HG02943 (cell line): ENCODE results near the gene ITGA1.

ENCODE experiments used
- ATAC-seq: cut with Tn5 transposase; IDR thresholded peaks from one replicate; pipeline ENCODE4 v1.9.1; 2021; ENCODE audit warnings: mild to moderate bottlenecking, low read depth, moderate library complexity; ENCODE audit not compliant: unreplicated experiment

Gene ITGA1

DNA sequence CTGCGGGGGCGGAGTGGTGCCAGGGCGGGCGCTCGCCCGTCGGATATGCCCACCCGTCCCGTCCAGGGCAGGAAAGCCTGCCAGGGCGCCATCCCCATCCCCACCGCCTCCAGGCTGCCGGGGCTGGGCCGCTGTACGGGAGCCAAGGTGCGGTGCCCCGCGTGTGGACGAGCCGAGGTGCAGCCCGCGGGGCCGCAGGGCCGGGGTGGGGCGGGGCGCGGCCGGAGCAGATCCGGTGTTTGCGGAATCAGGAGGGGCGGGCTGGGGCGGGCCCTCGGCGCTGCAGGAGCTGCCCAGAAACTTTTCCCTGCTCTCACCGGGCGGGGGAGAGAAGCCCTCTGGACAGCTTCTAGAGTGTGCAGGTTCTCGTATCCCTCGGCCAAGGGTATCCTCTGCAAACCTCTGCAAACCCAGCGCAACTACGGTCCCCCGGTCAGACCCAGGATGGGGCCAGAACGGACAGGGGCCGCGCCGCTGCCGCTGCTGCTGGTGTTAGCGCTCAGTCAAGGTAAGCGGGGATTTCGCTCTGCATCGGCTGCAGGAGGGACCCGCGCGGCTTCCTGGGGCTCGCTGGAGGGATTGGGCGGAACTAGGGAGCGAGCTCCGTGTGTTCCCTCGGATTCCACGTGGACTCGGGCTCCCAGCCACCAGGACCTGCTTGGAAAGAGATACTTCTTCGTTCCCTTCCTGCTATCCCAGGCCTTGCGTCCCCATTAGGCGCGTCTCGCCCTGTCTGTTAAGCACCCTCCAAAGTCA lies 201.5 kb downstream of the ITGA1 start, which contains the start of gene ITGA2:
Gene ITGA2, plus strand, starts transcription at position 328 of the 756 bp plus-strand sequence. Its CDS starts 117 bp downstream, at position 445.
- ATAC-seq = no peak

DNA sequence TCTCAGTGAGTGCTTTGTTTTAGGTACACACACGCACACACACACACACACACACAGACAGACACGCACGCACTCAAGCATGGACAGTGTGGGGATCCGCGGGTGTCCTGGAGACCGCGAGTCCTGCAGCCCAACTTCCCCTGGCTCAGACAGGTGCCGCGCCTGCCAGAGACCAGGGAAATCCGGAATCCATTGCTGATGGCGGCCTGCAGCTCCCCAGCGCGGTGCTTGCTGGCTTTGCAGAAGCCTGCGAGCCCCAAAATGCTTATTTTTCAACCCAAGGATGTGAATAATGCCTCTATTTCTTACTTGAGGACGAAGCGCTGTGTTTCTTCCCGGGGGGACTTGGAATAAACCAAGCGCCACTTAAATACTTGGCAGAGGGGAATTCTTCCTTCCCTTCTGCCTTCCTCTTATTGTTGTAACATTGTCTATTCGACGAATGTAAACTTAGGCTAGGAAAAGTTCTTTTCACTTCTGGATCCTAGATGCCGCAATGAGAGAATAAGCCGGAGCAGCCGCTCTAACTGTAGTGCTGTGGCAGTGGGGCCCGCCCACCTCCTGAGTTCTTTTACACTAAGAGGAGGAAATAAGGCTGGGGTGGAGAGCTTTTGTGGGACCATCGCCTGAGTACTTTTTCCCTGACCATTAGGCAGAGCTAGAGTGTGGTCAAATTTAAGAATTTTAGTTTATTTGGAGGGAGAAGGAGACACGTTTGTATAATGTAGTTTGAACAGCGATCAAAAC lies 202.2 kb downstream of the ITGA1 start:
- ATAC-seq = no peak

DNA sequence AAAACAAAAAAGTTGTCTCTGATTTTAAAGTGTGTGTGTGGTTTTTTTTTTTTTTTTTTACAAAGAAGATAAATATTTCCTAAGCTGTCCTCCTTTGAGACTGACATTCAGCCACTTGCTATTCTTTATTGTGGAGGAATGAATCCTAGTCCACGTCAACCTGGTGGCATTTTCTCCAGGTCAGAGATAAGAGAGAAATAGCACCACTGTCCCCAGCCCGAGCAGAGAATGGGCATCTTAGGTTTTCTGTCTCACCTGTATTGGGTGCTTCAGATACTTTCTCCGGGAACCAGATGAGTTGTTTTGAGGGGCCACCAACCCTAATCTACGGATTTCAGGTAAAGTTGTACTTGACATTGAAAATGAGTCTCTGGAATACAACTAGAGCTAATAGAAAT lies 202.8 kb downstream of the ITGA1 start:
- ATAC-seq = no peak

DNA sequence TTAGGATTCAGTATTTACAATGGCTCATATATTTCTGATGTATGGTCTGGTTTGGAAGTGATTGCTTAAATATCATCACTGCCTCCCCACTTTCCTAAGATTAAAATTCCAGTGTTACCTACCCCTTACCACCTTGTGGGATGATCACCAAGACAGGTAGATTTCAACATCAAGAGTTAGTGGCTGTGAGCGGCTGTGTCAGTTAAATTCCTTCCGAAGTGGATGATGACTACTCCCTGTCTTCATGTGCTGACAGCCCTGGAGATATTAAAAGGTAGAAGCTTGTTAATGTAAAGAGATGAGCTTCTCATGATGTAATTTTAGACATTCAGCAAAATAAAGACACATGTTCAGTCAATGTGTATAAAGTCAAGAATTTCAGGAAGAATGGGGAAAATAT lies 205.7 kb downstream of the ITGA1 start:
- no peak for ATAC-seq

DNA sequence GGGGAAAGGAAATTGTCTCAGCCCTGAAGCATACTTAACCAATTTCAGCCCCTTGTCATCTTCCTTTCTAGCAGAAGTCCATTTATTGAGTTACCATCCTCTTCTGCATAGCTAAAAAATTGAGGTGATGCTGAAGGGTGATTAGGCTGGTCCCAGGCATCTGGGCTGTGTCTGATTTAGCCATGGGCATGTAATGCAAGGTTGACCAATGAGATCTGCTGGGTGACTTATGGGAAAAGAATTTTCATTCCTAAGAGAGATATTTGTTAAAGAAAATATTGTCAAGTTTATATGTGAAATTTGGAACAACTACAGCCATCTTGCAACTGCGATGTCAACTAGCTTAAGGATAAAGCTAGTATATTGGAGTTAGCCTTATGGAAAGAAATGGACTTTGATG lies 206.6 kb downstream of the ITGA1 start:
- no peak for ATAC-seq

DNA sequence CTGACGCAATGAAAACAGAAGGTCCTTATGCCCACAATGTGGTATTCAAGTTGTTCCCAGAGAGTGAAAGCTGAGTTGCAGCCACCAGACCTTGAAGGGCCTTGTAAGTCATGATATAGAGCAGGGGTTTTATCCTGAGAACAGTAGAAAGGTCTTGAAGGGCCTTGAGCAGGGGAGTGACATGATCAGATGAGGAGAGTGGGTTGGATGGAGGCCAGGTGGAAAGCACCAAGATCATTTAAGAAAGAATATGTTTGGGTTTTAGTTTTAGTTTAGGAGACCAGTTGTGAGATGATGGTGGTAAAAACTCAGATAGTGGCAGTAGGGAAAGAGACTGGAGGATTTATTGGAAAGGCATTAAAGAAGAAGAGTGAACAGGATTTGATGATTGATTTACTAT lies 207.4 kb downstream of the ITGA1 start:
- ATAC-seq = no peak

DNA sequence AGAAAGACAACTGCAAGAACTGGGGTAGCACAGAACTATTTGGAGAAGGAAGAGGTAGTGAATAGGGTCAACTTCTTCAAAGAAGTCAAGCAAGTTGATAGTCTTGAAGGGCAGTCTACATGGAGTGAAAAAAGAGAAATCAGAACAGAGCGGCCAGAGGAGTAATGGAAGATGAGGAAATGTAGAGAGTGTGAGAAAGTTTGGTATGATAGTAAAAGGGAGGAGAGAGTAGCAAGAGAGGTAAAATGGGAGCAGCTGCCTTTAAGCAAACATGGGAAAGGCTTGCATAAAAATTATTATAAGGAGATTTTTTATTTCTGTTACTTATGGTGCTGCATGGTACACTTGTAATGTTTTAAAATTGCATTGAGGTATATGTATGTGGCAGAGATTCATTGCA lies 208.2 kb downstream of the ITGA1 start:
- ATAC-seq = no peak

DNA sequence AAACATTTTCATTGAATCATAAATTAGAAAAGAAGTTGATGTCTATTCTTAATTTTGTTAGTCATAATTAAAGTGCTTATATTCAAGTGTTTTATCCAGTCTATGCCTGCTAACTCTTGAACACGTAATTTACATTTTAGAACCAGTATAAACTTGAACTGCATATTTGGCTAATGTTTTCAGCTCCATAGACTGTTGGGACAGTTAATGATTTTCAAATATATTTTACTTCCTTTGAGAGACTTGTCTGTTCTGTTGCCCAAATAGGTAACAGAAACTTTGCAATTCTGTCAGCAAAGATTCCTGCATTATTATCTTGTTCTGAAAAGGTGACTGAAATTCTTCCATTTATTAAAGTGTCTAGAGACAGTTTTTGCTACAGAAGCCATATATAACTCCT lies 209.3 kb downstream of the ITGA1 start:
- no peak for ATAC-seq

DNA sequence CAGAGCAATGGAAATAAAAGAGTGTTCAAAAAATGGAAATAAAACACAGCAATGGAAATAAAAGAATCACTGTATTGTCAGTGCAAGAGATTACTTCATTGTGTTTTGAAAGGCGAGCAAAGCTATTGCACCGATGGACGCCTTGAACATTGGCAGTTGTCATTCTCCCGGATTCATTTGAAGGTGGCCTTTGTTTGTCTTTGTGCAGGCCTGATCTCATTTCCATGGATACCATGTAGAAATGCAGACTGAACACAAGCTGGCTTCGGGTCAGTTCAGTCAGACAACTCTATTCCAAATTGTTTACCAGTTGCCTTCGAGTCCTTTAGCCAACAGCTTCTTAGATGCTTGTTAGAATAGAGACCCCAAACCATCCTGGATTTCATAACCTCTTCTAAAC lies 209.7 kb downstream of the ITGA1 start:
- no peak for ATAC-seq

DNA sequence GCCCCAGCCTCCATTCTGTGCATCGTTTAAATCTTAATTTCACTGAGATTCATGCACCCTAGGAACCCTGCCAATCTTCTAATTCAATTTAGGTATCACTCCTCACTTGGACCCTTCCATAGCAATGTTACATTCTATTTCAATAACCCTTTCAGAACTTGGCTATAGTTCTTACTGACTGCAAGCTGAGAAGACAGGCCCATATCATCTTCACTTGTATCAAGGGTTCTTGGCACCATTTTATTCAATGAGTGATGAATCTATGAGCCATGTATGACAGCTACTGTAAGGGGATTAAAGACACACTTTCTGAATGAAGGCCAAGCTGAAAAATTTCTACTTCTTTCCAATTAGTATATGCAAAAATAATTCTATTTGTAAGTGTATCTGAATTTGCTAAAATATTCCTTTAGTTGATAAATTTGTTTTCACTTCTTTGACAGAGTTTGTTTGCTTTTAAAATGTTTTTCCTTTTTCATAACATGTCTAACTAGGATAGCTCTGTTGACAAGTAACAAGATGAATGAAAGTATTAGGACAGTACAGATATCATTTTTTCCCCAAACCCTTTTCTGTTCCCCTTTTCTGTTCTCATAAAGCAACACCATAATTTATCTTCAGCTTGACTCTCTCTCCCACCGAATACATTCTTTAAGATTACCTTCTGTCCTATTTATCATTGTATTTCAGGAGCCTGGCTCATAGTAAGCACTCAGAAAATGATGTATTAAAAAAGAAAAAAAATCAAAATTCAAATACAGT lies 211.0 kb downstream of the ITGA1 start:
- no peak for ATAC-seq

DNA sequence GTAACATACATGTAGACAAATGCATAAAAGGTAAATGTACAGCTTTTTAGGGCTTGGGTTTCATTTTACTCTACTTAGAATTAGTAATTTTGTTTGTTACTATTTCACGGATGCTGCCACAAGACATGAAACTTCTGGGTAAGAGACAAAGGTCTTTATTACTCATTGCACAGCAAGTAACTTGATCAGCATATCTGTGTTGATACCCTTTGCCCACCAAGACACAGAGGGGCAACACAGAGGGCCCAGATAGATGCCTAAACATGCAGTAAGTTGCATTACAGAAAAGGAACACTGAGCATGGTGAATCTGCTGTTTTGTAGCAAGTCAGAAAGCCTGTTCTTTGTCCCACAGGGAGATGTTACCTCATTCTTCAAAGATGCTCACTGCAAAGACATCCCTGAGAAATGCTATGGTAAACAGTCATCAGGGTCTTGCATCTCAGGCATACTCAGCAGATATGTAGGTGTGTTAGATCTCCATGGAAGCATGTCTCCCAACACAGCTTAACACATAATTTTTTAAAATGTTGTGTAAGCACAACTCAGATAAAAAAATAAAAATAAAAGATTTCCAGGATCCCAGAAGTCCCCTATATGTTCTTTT lies 211.7 kb downstream of the ITGA1 start:
- ATAC-seq = no peak

DNA sequence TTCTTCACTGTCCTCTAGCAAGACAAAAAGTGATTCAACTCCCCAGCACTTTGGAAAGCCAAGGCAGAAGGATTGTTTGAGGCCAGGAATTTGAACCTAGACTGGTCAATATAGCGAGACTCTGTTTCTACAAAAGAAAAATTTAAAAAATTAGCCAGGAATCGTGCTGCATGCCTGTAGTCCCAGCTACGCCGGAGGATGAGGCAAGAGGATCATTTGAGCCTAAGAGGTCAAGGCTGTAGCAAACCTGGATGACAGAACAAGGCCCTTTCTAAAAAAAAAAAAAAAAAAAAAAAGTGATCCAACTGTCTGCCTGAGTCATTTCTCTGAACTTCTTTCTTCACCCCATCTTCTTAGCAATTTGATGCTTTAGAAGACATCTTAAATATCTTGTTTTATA lies 213.8 kb downstream of the ITGA1 start:
- ATAC-seq = no peak

DNA sequence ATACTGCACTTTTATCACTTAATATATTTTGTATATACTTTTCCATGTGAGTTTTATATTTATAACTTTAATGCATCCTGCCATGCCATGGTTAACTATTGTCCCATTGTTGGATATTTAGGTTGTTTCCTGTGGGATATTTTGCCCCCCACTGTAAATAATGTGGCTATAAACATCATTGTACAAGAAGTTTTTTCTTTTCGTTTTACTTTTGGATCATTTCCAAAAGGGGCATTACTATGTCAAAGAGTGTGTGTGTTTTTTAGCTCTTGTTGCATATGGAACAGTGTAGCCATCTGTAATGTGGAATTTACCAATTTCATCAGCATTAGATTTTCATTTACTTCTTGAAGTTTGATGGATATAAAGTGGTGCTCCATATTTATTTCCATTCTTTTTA lies 214.8 kb downstream of the ITGA1 start:
- ATAC-seq = no peak

DNA sequence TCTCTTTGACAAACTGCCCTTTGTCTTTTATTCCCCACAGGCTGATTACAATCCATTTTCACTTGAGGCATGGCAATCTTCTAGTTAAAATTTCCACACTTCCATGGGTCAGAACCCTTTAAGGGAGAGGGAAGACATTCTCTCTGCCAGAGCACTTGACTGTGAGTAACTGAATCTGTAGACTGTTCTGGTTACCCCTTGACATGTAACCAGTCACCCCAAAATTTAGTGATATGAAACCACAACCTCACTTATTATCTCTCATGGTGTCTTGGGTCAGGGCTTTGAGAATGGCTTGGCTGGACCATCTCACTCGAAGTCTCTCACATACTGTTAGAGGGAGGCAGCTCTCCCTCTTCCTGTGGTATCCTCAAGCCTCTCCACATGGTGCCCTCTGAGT lies 215.4 kb downstream of the ITGA1 start:
- no peak for ATAC-seq

DNA sequence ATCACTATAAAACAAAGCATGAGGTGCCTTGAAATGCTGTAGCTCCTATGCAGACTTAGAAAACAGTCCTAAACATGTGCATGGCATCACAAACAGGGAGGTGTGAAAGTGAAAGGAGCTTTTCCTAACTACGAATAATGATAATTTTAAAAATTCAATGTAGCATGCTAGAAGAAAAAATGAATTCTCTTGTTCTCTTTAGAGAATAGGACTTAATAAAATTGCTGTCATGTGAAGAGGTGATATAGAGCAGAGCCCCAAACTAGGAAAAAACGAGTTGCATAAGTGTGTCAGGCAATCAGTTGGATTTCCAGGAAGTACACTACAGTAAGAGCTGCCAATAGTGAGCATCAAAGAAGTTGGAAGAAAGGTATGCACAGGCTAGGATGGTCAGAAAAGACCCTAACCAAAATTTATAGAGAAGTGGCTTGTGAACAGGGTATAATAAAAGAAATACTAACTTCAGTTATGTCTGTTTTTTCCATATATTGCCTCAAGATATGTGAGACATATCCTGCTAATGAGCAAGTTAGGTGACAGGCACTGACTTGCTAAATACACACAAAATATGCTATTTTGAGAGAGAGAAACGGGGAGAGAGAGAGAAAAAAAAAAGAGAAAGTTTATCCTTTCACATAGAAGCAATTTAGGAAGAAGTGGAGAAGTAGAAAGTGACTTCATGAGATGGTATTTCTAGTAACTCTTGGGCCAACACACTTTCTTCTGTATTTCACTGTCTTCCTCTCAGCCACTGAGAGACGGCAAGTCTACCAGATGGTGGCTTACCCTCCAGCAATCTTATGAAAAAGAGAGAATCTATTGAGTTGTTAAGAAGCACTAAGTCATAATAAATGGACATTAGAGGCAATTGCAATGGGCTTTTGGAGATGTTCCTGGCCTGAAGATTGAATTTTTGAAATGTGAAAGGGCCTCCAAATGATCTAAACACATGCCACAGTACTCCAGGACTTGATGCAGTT lies 219.5 kb downstream of the ITGA1 start:
- ATAC-seq = no peak

DNA sequence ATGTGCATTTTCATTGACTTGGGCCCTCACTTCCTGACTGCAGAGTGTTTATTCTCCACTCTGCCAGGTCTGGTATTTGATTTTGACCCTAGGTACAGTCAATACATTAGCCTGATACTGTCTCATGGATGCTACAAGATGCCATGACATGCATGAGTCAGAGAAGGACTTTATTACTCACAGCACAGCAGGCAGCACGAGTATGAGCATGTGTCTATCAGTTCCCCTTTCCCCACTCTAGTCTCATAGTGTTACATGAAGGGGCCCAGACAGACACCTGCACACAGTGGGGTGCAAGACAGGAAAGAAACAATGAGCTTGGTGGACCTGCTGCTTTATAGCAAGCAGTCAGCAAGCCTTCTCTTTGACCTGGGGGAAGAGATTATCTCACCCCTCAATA lies 221.0 kb downstream of the ITGA1 start:
- peak; percentile 63 for ATAC-seq
